Keratinocyte (primary cell): ENCODE data around the gene ADAMTS9. TPM values are rescaled to one million over a fixed set of nuclear protein-coding genes. Genes with fewer than 3 reads are reported as not detected.

ENCODE experiments used
- DNase-seq: peaks from one replicate; pipeline ENCODE4 v3.0.0-alpha.2; 2011; ENCODE audit warnings: low read depth, missing footprints, low spot score
- FAIRE-seq: peaks from 2 replicates; lab custom pipeline; 2011; peaks lifted over from hg19 to GRCh38; lab: Jason Lieb, UNC
- H2AFZ ChIP-seq: 2 replicates; pipeline ENCODE4 v1.6.0; 2012; ENCODE audit warnings: low read length, control low read depth, inconsistent platforms; ENCODE audit not compliant: control insufficient read depth
- H3K27ac ChIP-seq: 2 replicates; pipeline ENCODE4 v1.5.1; 2011; ENCODE audit warnings: low read length; ENCODE audit not compliant: control insufficient read depth, insufficient read depth
- H3K27me3 ChIP-seq: 3 replicates; pipeline ENCODE4 v1.6.0; 2011; ENCODE audit warnings: low read length; ENCODE audit not compliant: control insufficient read depth, insufficient read depth; ENCODE audit errors: extremely low read depth
- H3K36me3 ChIP-seq, 2 experiments: 2 replicates in 1 of 2; 3 replicates in 1 of 2; pipeline ENCODE4 v1.5.1; 2011; ENCODE audit warnings: low read length in 2 of 2, mild to moderate bottlenecking in 1 of 2; ENCODE audit not compliant: control insufficient read depth in 2 of 2, insufficient read depth in 2 of 2; ENCODE audit errors: extremely low read depth in 1 of 2
- H3K4me1 ChIP-seq: 3 replicates; pipeline ENCODE4 v1.5.1; 2011; ENCODE audit warnings: low read length; ENCODE audit not compliant: control insufficient read depth, insufficient read depth; ENCODE audit errors: extremely low read depth
- H3K4me2 ChIP-seq: 3 replicates; pipeline ENCODE4 v1.6.0; 2011; ENCODE audit warnings: low read depth, low read length; ENCODE audit not compliant: control insufficient read depth, insufficient read depth; ENCODE audit errors: extremely low read depth
- H3K4me3 ChIP-seq, 3 experiments: fragments of 200-600 bp in 1 of 3; sonication (generic) in 1 of 3; 2 replicates in 2 of 3; 3 replicates in 1 of 3; pipeline ENCODE4 v1.5.1; 2011 to 2016; ENCODE audit warnings: low read length in 3 of 3, mild to moderate bottlenecking in 3 of 3, control low read depth in 2 of 3, inconsistent platforms in 1 of 3, low read depth in 1 of 3, mixed read lengths in 1 of 3, mixed run types in 1 of 3, moderate library complexity in 1 of 3; ENCODE audit not compliant: control insufficient read depth in 2 of 3, insufficient read depth in 2 of 3; ENCODE audit errors: extremely low read depth in 1 of 3
- H3K79me2 ChIP-seq: 2 replicates; pipeline ENCODE4 v1.6.0; 2012; ENCODE audit warnings: low read length; ENCODE audit not compliant: control insufficient read depth, insufficient read depth
- H3K9ac ChIP-seq: 3 replicates; pipeline ENCODE4 v1.6.0; 2011; ENCODE audit warnings: low read length; ENCODE audit not compliant: control insufficient read depth, insufficient read depth; ENCODE audit errors: extremely low read depth
- H3K9me1 ChIP-seq: 3 replicates; pipeline ENCODE4 v1.6.0; 2011; ENCODE audit warnings: low read length; ENCODE audit not compliant: control insufficient read depth, insufficient read depth; ENCODE audit errors: extremely low read depth
- H3K9me3 ChIP-seq: 2 replicates; pipeline ENCODE4 v1.5.1; 2012; ENCODE audit warnings: low read depth, low read length; ENCODE audit not compliant: control insufficient read depth
- H4K20me1 ChIP-seq: 3 replicates; pipeline ENCODE4 v1.6.0; 2011; ENCODE audit warnings: low read length; ENCODE audit not compliant: control insufficient read depth, insufficient read depth; ENCODE audit errors: extremely low read depth
- CTCF ChIP-seq, 3 experiments: IDR thresholded peaks in 1 of 3; conservative IDR thresholded peaks in 1 of 3; optimal IDR thresholded peaks in 1 of 3; 2 replicates in 2 of 3; 3 replicates in 1 of 3; pipeline versions ENCODE3 to v1.5.1; 2011; ENCODE audit warnings: low read length in 3 of 3, mild to moderate bottlenecking in 3 of 3, moderate library complexity in 2 of 3, control low read depth in 1 of 3, inconsistent platforms in 1 of 3; ENCODE audit not compliant: insufficient read depth in 2 of 3; ENCODE audit errors: extremely low read depth in 1 of 3
- EZH2 ChIP-seq: IDR thresholded peaks from one replicate; pipeline ENCODE4 v1.6.1; 2012; ENCODE audit warnings: inconsistent platforms, mild to moderate bottlenecking, low read length, moderate library complexity
- dilution Hi-C: fragments of 300-500 bp; cut with MboI; formaldehyde crosslinking; loops from one replicate; pipeline ENCODE4 v1.7.0; 2020; ENCODE audit warnings: low sequenced_read_pairs; ENCODE audit not compliant: extremely low pct_ligation_motif_present
- polyA plus RNA-seq, 5 experiments: library from polyadenylated mRNA; depleted of rRNA in 3 of 5; stranded (reverse) in 3 of 5; stranded (forward) in 1 of 5; unstranded in 1 of 5; fragments of >200 nt; gene quantifications; 1 replicate in 1 of 5; 2 replicates in 3 of 5; 3 replicates in 1 of 5; pipeline versions ENCODE4 v1.2.1 to v1.2.3, GENCODE V29; 2011 to 2012; ENCODE audit warnings: missing spikeins in 2 of 5, low read depth in 1 of 5, low replicate concordance in 1 of 5

ADAMTS9 gene
- polyA plus RNA-seq, 1 donor (not counting 4 experiments of a cell fraction or from before 2014, with no cell fraction given), result 0.43 TPM

- no peaks in the 10 kb centered on the region for H3K9me3 ChIP-seq
- dilution Hi-C loops, result no loop called here
Measured at GRCh38 chr3:64681015-64681414, 6.8 kb downstream of the ADAMTS9 start.

GRCh38 chr3:64680334-64680733, 7.5 kb downstream of the ADAMTS9 start:
- Histone ChIP-seq H3K36me3 (no peaks in the 10 kb centered on the region), H3K4me3 (no peak overlapping the region), H3K79me2 (no peaks in the 10 kb centered on the region), H3K27me3 (peaks cover 6% of the 10 kb centered on the region), H3K27ac (no peak overlapping the region), H3K4me2 (no peak overlapping the region), H4K20me1 (no peaks in the 10 kb centered on the region), H3K9me1 (no peaks in the 10 kb centered on the region), H2AFZ (no peak overlapping the region), H3K9ac (no peak overlapping the region), H3K4me1 (peaks cover 6% of the 10 kb centered on the region), H3K9me3 (no peaks in the 10 kb centered on the region)
- dilution Hi-C loops, result no loop called here
- no peak for DNase-seq
- TF ChIP-seq CTCF (optimal IDR thresholded peaks at IDR 0.05 in 1 of 3, IDR thresholded peaks at IDR 0.05 in 1 of 3, conservative IDR thresholded peaks at IDR 0.05 in 1 of 3; ENCODE audit: extremely low read depth in 1 of 3, insufficient read depth in 2 of 3, low read length in 3 of 3) (no peak), EZH2 (no peak)
- no peak for FAIRE-seq

More at GRCh38 chr3:64681015-64681414, 6.8 kb downstream of the ADAMTS9 start:
- TF ChIP-seq EZH2 (no peak), CTCF (optimal IDR thresholded peaks at IDR 0.05 in 1 of 3, IDR thresholded peaks at IDR 0.05 in 1 of 3, conservative IDR thresholded peaks at IDR 0.05 in 1 of 3; ENCODE audit: extremely low read depth in 1 of 3, insufficient read depth in 2 of 3, low read length in 3 of 3) (no peak)
- Histone ChIP-seq H3K27me3 (peaks cover 9% of the 10 kb centered on the region), H3K9ac (no peak overlapping the region), H3K36me3 (no peaks in the 10 kb centered on the region), H3K27ac (no peak overlapping the region), H2AFZ (no peak overlapping the region), H3K4me1 (peaks cover 8% of the 10 kb centered on the region), H3K4me2 (no peak overlapping the region), H3K9me1 (no peaks in the 10 kb centered on the region), H3K4me3 (no peak overlapping the region), H3K79me2 (no peaks in the 10 kb centered on the region), H4K20me1 (no peaks in the 10 kb centered on the region)
- DNase-seq (no peak), FAIRE-seq (no peak)
